HG02610 (cell line): ENCODE results near the gene SLC37A4.
"Not testable (repeated sequence)": the region's sequence is repeated elsewhere in the genome, so short reads cannot be mapped to it uniquely, and the experiment has no call there.

Experiments
- ATAC-seq: cut with Tn5 transposase; IDR thresholded peaks from one replicate; pipeline ENCODE4 v1.9.1; 2021; ENCODE audit warnings: mild to moderate bottlenecking, moderate library complexity; ENCODE audit not compliant: unreplicated experiment

The SLC37A4 gene

GRCh38 chr11:119042927-119043326 lies 12.2 kb upstream of the SLC37A4 start:
- ATAC-seq, result no peak

DNA sequence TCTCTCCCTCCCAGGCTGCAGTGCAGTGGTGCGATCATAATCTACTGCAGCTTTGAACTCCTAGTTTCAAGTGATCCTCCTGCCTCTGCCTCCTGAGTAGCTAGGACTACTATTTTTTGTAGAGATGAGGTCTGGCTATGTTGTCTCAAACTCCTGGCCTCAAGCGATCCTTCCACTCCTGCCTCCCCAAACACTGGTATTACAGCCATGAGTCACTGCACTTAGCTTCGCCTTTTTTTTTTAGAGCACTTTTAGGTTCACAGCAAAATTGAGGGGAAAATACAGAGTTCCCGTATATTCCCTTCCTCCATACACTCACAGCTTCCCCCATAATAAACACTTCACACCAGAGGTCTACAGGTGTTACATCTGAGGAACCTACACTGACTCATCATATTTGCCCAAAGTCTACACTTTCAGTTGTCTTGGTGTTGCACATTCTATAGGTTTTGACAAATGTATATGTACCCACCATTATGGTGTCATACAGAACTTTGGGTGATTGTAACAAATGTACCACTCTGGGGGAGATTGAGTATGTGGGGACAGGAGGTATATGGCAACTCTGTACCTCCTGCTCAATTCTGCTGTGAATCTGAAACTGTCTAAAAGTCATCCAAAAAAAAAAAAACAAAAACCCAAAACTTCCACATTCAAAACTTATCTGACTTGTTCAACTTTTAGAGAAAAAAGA lies 11.3 kb upstream of the SLC37A4 start:
- ATAC-seq, result no peak

GRCh38 chr11:119039471-119039870 lies 8.8 kb upstream of the SLC37A4 start:
- ATAC-seq, result not testable (repeated sequence)

DNA sequence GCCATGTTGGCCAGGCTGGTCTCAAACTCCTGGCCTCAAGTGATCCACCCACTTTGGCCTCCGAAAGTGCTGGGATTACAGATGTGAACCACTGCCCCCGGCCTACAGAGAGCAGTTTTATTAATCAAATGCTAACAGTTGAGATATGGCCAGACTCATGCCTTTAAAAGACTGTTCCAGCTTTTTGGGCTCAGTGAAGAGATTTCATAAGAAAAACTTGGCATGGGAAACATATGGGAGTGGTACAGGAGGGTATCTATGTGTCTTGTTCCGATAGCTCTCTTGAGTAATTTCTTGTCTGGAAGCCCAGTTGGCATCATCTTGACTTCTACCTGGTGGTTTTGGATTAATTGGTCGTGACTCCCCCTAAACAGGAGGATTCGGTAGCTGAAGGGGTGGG lies 8.2 kb upstream of the SLC37A4 start:
- ATAC-seq, result no peak

DNA sequence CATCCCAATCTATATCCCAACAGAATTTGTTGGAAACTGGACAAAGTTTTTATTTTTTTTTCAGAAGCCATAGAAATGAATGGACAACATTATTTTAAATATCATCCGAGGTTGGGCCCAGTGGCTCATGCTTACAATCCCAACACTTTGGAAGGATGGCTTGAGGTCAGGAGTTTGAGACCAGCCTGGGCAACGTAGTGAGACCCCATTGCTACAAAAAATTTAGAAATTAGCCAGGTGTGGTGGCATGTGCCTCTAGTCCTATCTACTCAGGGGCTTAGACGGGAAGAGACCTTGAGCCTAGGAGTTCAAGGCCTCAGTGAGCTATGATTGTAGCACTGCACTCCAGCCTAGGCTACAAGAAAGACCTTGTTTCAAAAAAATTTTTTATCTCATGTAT lies 4.1 kb upstream of the SLC37A4 start:
- no peak for ATAC-seq

DNA sequence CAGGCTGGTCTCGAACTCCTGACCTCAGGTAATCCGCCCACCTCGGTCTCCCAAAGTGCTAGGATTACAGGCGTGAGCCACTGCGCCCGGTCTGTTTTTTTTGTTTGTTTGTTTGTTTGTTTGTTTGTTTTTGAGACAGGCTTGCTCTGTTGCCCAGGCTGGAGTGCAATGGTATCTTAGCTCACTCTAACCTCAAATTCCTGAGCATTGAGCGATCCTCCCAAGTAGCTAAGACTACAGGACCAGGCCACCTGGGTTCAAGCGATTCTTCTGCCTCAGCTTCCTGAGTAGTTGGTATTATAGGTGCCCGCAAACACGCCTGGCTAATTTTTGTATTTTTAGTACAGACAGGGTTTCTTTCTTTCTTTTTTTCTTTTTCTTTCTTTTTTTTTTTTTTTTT lies 2.7 kb upstream of the SLC37A4 start:
- not testable (repeated sequence) for ATAC-seq

- no peak for ATAC-seq
These were observed 1.2 kb upstream of the SLC37A4 start for GRCh38 chr11:119031912-119032280.

DNA sequence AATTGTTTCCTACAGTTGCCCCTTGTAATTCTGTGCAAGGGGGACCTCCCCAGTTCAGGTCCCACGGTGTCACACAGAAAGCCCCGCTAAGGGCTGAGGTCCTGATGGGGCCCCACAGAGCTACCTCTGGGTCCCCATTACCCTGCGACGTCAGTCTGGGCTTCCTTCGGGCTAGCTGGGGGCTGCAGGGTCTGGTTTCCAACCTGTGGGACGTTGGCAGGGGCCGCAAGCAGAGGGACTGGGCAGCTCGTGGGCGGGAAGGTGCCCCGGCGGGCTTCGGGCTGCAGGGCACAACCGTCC lies 698 bp downstream of the SLC37A4 start:
- ATAC-seq, result no peak

DNA sequence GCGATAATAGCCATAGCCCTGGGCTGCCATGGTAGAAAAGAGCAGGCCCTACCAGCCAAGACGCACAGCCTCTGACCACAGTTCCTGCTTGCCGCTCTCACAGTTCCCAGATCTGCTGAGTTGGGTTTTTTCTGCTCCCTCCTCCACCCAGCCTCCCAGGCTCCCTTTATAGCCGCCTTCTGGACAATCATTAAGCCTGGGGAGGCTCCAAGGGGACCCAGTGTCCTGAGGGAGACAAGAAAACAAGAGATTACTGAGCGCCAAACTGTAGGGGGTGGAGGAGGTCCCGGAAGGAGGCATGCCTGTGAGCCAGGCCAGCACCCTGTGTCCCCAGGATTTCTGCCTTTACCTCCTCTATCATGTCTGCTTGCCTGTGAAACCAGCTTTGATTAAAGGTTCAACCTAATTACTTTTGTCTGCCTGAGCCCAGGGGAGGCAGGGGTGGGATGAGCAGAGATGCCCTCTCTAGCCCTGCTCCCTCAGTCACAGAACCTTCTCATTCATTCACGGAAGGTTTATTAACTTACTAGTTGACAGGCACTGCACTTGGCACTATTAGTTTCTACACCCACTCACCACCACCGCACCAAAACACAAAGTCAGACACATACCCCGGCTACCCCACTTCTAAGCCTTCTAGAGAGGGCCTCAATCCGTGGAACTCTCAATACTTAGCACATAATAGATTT lies 1.2 kb downstream of the SLC37A4 start:
- ATAC-seq, result no peak

GRCh38 chr11:119029069-119029339 lies 1.7 kb downstream of the SLC37A4 start:
- ATAC-seq, result no peak

DNA sequence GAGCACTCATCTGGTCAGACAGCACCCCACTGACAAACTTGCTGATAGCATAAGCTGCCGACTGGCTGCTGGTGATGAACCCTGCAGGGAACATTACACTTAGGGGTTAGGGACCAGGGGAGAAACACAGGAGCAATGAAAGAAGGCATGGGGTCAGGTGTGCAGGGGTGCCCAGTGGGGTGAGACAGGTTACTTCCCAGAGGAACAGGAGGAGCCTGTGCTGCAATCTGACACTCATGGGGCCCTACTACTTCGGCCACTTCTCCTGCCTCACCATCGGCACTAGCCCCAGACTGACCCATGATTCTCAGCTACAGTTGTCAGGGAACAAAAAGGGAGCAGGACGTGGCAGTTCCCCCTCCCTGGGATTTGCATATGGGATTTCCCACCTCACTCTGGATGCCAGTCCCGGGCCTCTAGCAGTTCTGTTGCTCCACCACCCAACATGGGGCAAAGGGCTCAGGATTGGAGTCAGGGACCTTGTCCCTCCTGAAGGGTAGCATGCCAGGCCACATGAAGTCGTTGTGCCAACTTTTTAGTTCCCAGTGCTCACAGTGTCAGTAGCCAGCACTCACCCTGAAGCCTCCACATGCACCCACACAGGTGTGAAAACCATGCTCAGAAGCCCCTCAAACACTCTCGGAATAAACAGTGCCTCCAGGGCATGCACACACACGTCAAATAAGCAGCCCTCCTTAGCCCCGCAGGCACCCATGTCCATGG lies 2.2 kb downstream of the SLC37A4 start:
- no peak for ATAC-seq

DNA sequence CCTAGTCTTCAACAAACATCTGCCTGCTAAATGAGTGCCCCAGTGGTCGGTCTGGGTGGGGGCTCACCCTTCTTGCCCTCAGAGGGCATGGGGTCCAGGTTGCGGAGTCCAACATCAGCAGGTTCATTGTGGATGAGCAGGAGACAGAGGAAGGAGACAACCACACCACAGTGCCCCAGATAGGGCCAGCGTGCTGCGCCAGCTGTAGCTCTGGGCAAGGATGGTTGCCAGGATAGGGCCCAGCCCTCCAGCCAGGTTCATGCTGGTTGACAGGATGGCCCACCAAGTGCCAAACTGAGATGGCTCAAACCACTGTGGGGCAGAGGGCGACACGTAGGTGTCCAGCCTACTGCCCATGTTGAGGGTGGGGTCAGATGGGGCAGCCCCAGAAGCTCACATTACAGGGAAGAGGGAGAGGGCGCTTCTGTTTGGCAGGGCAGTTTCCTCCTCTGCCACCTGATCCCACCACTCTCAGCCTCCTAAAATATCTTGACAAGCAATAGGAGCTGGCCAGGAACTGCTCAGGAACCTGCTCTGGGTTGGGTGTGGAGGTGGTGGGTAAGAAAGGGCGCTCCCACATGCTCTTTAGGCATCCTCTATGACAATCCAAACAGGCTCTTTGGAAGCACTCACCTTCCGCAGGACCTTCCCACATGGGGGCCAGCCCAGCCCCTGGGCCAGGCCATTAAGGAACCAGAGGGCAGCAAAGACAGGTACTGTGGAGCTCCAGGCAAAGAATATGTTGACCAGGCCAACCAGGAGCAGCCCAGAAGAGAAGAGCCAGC lies 2.9 kb downstream of the SLC37A4 start:
- ATAC-seq, result no peak

DNA sequence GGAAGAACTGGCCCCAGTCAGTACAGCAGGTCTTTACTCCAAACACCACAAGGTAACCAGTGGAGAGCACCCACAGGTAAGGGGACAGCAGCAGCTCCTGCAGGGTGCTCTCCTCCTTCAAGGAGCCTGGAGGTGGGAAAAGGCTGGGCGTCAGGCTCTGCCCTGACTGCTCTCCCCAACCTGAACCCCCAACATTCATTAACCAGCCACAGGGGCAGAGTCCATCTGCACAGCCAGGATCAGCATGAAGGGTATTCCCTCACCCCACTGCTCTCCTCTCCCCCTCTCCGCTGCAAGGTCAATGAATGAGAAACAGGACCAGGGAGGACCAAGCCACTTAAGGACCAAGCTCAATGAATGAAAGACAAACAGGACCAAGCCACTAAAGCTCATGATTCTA lies 3.7 kb downstream of the SLC37A4 start:
- no peak for ATAC-seq

DNA sequence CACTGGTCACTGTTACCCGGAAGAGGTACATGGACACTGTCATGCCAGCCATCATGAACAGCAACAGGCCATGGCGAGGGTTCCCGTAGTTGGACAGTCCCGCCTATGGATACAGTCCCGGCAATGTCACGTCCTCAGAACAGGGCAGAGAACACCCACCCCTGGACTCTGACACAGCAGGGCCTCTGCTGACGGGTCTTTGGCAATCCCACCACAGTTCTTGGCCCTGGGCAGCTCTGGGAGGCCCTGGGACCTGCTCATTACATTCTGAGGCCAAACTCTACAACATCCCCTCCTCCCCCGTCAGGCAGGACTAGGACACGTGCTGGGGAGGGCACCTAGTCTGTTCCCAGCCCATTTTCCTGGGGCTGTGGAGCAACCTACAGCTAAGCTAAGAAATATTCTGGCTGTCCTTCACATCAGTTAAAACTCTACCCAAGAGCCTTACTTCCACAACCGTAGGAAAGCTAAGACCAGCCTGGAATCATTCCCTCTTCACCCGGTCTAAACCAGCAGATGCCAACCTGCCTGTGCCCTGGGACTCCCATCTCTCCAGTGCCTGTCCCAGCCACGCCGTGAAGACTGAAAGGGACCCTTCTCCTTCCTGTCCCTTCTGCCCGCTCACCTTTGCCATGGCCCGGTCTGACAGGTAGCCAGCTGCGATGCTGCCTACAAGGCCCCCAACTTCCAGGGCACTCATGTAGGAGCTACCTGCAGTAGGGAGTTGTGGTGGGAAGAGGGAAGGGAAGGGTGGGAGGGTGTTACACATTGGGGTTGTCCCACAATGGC lies 4.5 kb downstream of the SLC37A4 start:
- ATAC-seq, result no peak

DNA sequence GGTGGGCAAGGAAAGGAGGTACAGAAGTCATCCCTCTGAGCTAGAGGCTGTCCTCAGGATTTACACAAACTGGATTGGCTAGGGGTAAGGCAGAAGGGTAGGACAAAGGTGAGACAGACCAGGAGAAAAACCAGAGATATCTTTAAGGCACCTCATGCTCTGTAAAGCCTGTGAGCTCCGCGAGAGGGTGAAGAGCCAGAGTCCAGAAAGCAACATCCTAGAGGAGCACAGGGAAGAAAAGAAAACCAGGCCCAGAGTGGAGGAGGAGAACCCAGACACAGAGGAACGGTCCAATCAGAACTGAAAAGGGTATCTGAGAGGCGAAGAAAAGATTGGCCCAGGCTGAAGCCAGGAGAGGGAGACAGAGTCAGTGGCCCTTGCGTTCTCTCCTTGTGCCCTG lies 5.1 kb downstream of the SLC37A4 start:
- no peak for ATAC-seq

- ATAC-seq, result no peak
These were observed 5.6 kb downstream of the SLC37A4 start for GRCh38 chr11:119025099-119025473.

- ATAC-seq, result no peak
These were observed 6.1 kb downstream of the SLC37A4 start for GRCh38 chr11:119024430-119025098.

GRCh38 chr11:119023741-119024140 lies 6.9 kb downstream of the SLC37A4 start:
- no peak for ATAC-seq

DNA sequence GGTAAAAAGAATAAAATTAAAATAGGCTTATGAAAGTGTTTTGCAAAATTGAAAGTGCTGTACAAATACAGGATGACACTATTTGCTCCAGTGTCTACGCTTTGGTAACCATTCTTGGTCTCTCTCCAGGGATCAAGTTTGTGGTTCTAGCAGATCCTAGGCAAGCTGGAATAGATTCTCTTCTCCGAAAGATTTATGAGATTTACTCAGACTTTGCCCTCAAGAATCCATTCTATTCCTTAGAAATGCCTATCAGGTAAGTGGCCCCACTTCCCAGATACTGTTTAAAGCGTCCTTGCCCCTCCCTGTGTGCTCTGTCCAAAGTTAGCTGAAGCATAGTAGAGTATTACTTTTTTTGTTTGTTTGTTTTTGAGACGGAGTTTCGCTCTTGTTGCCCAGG lies 9.0 kb downstream of the SLC37A4 start:
- ATAC-seq, result no peak

DNA sequence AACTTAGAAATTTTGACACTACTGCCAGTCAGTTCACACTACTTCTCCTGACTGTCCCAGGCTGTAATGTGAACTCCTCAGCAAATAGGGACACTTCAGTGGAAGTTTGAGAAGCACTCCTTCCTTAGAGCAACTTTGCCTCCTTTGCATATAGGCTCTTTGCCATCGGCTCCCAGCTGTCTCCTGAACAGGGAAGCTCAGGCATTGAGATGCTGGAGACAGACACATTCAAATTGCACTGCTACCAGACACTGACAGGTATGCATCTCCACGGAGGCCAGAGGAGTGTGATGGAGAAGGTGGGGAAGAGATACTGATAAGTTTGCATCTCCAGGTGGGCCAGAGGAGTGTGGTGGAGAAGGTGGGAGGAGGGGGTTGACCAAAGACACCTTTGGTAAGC lies 10.7 kb downstream of the SLC37A4 start:
- no peak for ATAC-seq
